ENCODE results near the gene ZSCAN21. TPM values are rescaled to one million over a fixed set of nuclear protein-coding genes. Genes with fewer than 3 reads are reported as not detected.

Gene ZSCAN21
- polyA plus RNA-seq, 3 donors, result 1.5 to 4.6 (median 4.4) TPM

GRCh38 chr7:100107890-100108289 is 58.3 kb downstream of the ZSCAN21 start:
- 78% methylated on average over 8 of the region's 11 CpGs for WGBS (ENCODE audit: insufficient coverage)
- H3K36me3 ChIP-seq (replicated peaks in 1 of 2; ENCODE audit: control insufficient read depth in 1 of 2, insufficient read depth in 2 of 2, low read length in 2 of 2), result peaks cover 66 to 93% of the 10 kb centered on the region in 2 donors
- peaks cover 60 to 98% of the 10 kb centered on the region in 2 donors for H3K36me3 Mint-ChIP-seq
- no peak overlapping the region for H2AFZ ChIP-seq (ENCODE audit: insufficient read depth, low read depth, low read length, poor library complexity, severe bottlenecking)
- H3K79me2 ChIP-seq (ENCODE audit: insufficient read depth, low read length), result no peaks in the 10 kb centered on the region
- no peak for DNase-seq
- H3K9ac ChIP-seq (ENCODE audit: insufficient read depth, low read length, poor library complexity, severe bottlenecking), result no peak overlapping the region
- peaks cover 0 to 2% (median 0%) of the 10 kb centered on the region in 3 donors for H3K27me3 Mint-ChIP-seq (ENCODE audit: low read depth in 3 of 3)
- H3K9me3 Mint-ChIP-seq, result no peaks in the 10 kb centered on the region
- no peaks in the 10 kb centered on the region for H3K4me1 ChIP-seq (ENCODE audit: control insufficient read depth in 1 of 2, insufficient read depth in 2 of 2, low read length in 2 of 2)
- H3K27me3 ChIP-seq (ENCODE audit: control insufficient read depth in 2 of 2, insufficient read depth in 2 of 2, low read length in 2 of 2), result no peaks in the 10 kb centered on the region
- no peak overlapping the region for H3K4me3 ChIP-seq (replicated peaks in 1 of 3; ENCODE audit: low read depth in 2 of 3, low read length in 3 of 3)
- no peak for TF ChIP-seq CTCF (IDR thresholded peaks at IDR 0.05)
- H3K27ac ChIP-seq (ENCODE audit: low read depth in 1 of 2, low read length in 2 of 2), result no peak overlapping the region
- no peaks in the 10 kb centered on the region for H3K9me3 ChIP-seq (replicated peaks in 1 of 2; ENCODE audit: control insufficient read depth in 1 of 2, insufficient read depth in 1 of 2, low read length in 2 of 2)
- H3K4me3 Mint-ChIP-seq, result no peak overlapping the region
- intact Hi-C loops (cut with micrococcal nuclease), result no loop called here
- H3K4me2 ChIP-seq (replicated peaks; ENCODE audit: extremely low read depth, low read length, poor library complexity, severe bottlenecking), result no peak overlapping the region
- no peaks in the 10 kb centered on the region for H4K20me1 ChIP-seq (ENCODE audit: insufficient read depth, low read length)
- peak overlapping the region in 2 of 7 donors; percentile 58 to 79 for H3K27ac Mint-ChIP-seq
- H3K4me1 Mint-ChIP-seq, result peaks cover 5% of the 10 kb centered on the region

GRCh38 chr7:100109521-100110163 is 60.1 kb downstream of the ZSCAN21 start:
- H3K27ac ChIP-seq (ENCODE audit: low read depth in 1 of 2, low read length in 2 of 2), result no peak overlapping the region
- no peak overlapping the region for H2AFZ ChIP-seq (ENCODE audit: insufficient read depth, low read depth, low read length, poor library complexity, severe bottlenecking)
- intact Hi-C loops (cut with micrococcal nuclease), result no loop called here
- no peaks in the 10 kb centered on the region for H4K20me1 ChIP-seq (ENCODE audit: insufficient read depth, low read length)
- no peak for DNase-seq
- Mint-ChIP-seq H3K27me3 (ENCODE audit: low read depth in 3 of 3) (no peaks in the 10 kb centered on the region), H3K36me3 (peaks cover 60 to 96% of the 10 kb centered on the region in 2 donors), H3K4me3 (no peak overlapping the region), H3K4me1 (peaks cover 8% of the 10 kb centered on the region), H3K27ac (peak overlapping the region in 1 of 7 donors; percentile 3), H3K9me3 (no peaks in the 10 kb centered on the region)
- no peaks in the 10 kb centered on the region for H3K9me3 ChIP-seq (replicated peaks in 1 of 2; ENCODE audit: control insufficient read depth in 1 of 2, insufficient read depth in 1 of 2, low read length in 2 of 2)
- no peak overlapping the region for H3K4me3 ChIP-seq (replicated peaks in 1 of 3; ENCODE audit: low read depth in 2 of 3, low read length in 3 of 3)
- 96% methylated on average over 9 of the region's 12 CpGs for WGBS (ENCODE audit: insufficient coverage)
- peaks cover 72 to 92% of the 10 kb centered on the region in 2 donors for H3K36me3 ChIP-seq (replicated peaks in 1 of 2; ENCODE audit: control insufficient read depth in 1 of 2, insufficient read depth in 2 of 2, low read length in 2 of 2)
- H3K4me2 ChIP-seq (replicated peaks; ENCODE audit: extremely low read depth, low read length, poor library complexity, severe bottlenecking), result no peak overlapping the region
- H3K79me2 ChIP-seq (ENCODE audit: insufficient read depth, low read length), result no peaks in the 10 kb centered on the region
- no peaks in the 10 kb centered on the region for H3K4me1 ChIP-seq (ENCODE audit: control insufficient read depth in 1 of 2, insufficient read depth in 2 of 2, low read length in 2 of 2)
- H3K27me3 ChIP-seq (ENCODE audit: control insufficient read depth in 2 of 2, insufficient read depth in 2 of 2, low read length in 2 of 2), result no peaks in the 10 kb centered on the region
- TF ChIP-seq CTCF (IDR thresholded peaks at IDR 0.05), result no peak
- no peak overlapping the region for H3K9ac ChIP-seq (ENCODE audit: insufficient read depth, low read length, poor library complexity, severe bottlenecking)
